Vagina (tissue), 2 donors: ENCODE data around the gene CREM. TPM values are rescaled to one million over a fixed set of nuclear protein-coding genes. Genes with fewer than 3 reads are reported as not detected.

Experiments used
- DNase-seq, 2 donors: peaks; one replicate each; pipeline ENCODE4 v3.0.0-alpha.2; 2017; ENCODE audit errors: extremely low spot score in 2 of 2
- H3K27ac ChIP-seq: fragments of 200-600 bp; sonication (generic); one replicate; pipeline ENCODE4 v1.5.1; 2019
- H3K27me3 ChIP-seq: fragments of 200-600 bp; sonication (generic); one replicate; pipeline ENCODE4 v1.5.1; 2019
- H3K36me3 ChIP-seq, 2 donors: fragments of 200-600 bp; sonication (generic); one replicate each; pipeline ENCODE4 v1.5.1; 2017 to 2019
- H3K4me1 ChIP-seq: fragments of 200-600 bp; sonication (generic); one replicate; pipeline ENCODE4 v1.5.1; 2019
- H3K4me3 ChIP-seq, 2 donors: fragments of 200-600 bp; sonication (generic); 1 replicate in 1 of 2; 2 replicates in 1 of 2; pipeline ENCODE4 v1.5.1; 2016 to 2019
- H3K9me3 ChIP-seq: fragments of 200-600 bp; sonication (generic); one replicate; pipeline ENCODE4 v1.5.1; 2019
- CTCF ChIP-seq, 3 experiments: fragments of 450-650 bp in 2 of 3; fragments of 200-600 bp in 1 of 3; sonication (generic) in 1 of 3; IDR thresholded peaks; one replicate each; pipeline ENCODE4 v1.5.1; 2017 to 2019; ENCODE audit warnings: antibody characterized with exemption in 3 of 3, mild to moderate bottlenecking in 2 of 3, moderate library complexity in 2 of 3
- POLR2A ChIP-seq, 2 donors: fragments of 450-650 bp; IDR thresholded peaks; one replicate each; pipeline ENCODE4 v1.6.1; 2017; ENCODE audit warnings: antibody characterized with exemption in 2 of 2, mild to moderate bottlenecking in 2 of 2, moderate library complexity in 2 of 2
- POLR2AphosphoS5 ChIP-seq, 2 donors: sonication (generic); formaldehyde crosslinking; IDR thresholded peaks; one replicate each; pipeline ENCODE4 v1.9.0; 2017; ENCODE audit warnings: antibody characterized with exemption in 2 of 2, mild to moderate bottlenecking in 2 of 2, low read depth in 1 of 2; ENCODE audit not compliant: insufficient read depth in 1 of 2
- intact Hi-C: fragments of 100-400 bp; cut with DNase I; formaldehyde crosslinking; loops from one replicate; pipeline ENCODE4 v1.15.1; 2023
- total RNA-seq: library from RNA; depleted of rRNA; stranded (reverse); fragments of >200 nt; gene quantifications from one replicate; pipeline ENCODE4 v1.2.3, GENCODE V29; 2016

The CREM gene
- total RNA-seq, 1 donor from 2014 or later = 32.9 TPM

- intact Hi-C loops = loop anchor here (5.0 kb wide), 1 partner anchor 96 kb away; no protein-coding TSS in a partner anchor
- Histone ChIP-seq H3K27me3 (no peaks in the 10 kb centered on the region), H3K27ac (no peak overlapping the region), H3K4me1 (peaks cover 9% of the 10 kb centered on the region), H3K4me3 (no peak overlapping the region), H3K9me3 (no peaks in the 10 kb centered on the region), H3K36me3 (no peaks in the 10 kb centered on the region)
- peak in 1 of 2 donors; percentile 78 for DNase-seq
- no peak for TF ChIP-seq POLR2AphosphoS5 (IDR thresholded peaks at IDR 0.05; ENCODE audit: insufficient read depth in 1 of 2, low read depth in 1 of 2)
- peak; percentile 64 to 87 (median 65) for TF ChIP-seq CTCF (IDR thresholded peaks at IDR 0.05)
- TF ChIP-seq POLR2A (IDR thresholded peaks at IDR 0.05) = no peak
Measured at GRCh38 chr10:35218339-35218955, 91.8 kb downstream of the CREM start.

- no peak for TF ChIP-seq POLR2A (IDR thresholded peaks at IDR 0.05)
- no peak for TF ChIP-seq CTCF (IDR thresholded peaks at IDR 0.05)
- no peak for TF ChIP-seq POLR2AphosphoS5 (IDR thresholded peaks at IDR 0.05; ENCODE audit: insufficient read depth in 1 of 2, low read depth in 1 of 2)
- H3K4me1 ChIP-seq = peaks cover 9% of the 10 kb centered on the region
- H3K36me3 ChIP-seq = no peaks in the 10 kb centered on the region
- no peaks in the 10 kb centered on the region for H3K27me3 ChIP-seq
- intact Hi-C loops = loop anchor here (5.0 kb wide), 1 partner anchor 97 kb away; no protein-coding TSS in a partner anchor
- no peaks in the 10 kb centered on the region for H3K9me3 ChIP-seq
- no peak overlapping the region for H3K4me3 ChIP-seq
- no peak overlapping the region for H3K27ac ChIP-seq
- no peak for DNase-seq
Measured at GRCh38 chr10:35219292-35219691, 92.6 kb downstream of the CREM start.

GRCh38 chr10:35219891-35220890, 93.5 kb downstream of the CREM start:
- no peaks in the 10 kb centered on the region for H3K36me3 ChIP-seq
- H3K9me3 ChIP-seq = no peaks in the 10 kb centered on the region
- peaks cover 9% of the 10 kb centered on the region for H3K4me1 ChIP-seq
- TF ChIP-seq CTCF (IDR thresholded peaks at IDR 0.05) = no peak
- no peak for TF ChIP-seq POLR2AphosphoS5 (IDR thresholded peaks at IDR 0.05; ENCODE audit: insufficient read depth in 1 of 2, low read depth in 1 of 2)
- TF ChIP-seq POLR2A (IDR thresholded peaks at IDR 0.05) = no peak
- no peak overlapping the region for H3K27ac ChIP-seq
- intact Hi-C loops = loop anchor here (5.0 kb wide), 1 partner anchor 98 kb away; no protein-coding TSS in a partner anchor
- H3K4me3 ChIP-seq = no peak overlapping the region
- no peak for DNase-seq
- H3K27me3 ChIP-seq = no peaks in the 10 kb centered on the region

- DNase-seq = no peak
- peaks cover 8% of the 10 kb centered on the region for H3K4me1 ChIP-seq
- no peak for TF ChIP-seq CTCF (IDR thresholded peaks at IDR 0.05)
- no peak for TF ChIP-seq POLR2A (IDR thresholded peaks at IDR 0.05)
- TF ChIP-seq POLR2AphosphoS5 (IDR thresholded peaks at IDR 0.05; ENCODE audit: insufficient read depth in 1 of 2, low read depth in 1 of 2) = no peak
- no peaks in the 10 kb centered on the region for H3K9me3 ChIP-seq
- no peaks in the 10 kb centered on the region for H3K27me3 ChIP-seq
- H3K36me3 ChIP-seq = no peaks in the 10 kb centered on the region
- H3K27ac ChIP-seq = no peak overlapping the region
- intact Hi-C loops = no loop called here
- no peak overlapping the region for H3K4me3 ChIP-seq
Measured at GRCh38 chr10:35223016-35223415, 96.4 kb downstream of the CREM start.
